Measurements from ENCODE around the gene DENND2C.

Gene DENND2C

GRCh38 chr1:114671011-114671938, 1.4 kb upstream of the DENND2C start:
- Histone ChIP-seq H3K79me2 (ENCODE audit: insufficient read depth, low read depth) (peaks cover 20% of the 10 kb centered on the region; the same call in 1 of the 2 replicates), H3K4me1 (ENCODE audit: low read depth, poor library complexity, severe bottlenecking) (peaks cover 29% of the 10 kb centered on the region), H4K20me1 (ENCODE audit: insufficient read depth) (no peaks in the 10 kb centered on the region), H3K36me3 (ENCODE audit: insufficient read depth) (no peaks in the 10 kb centered on the region), H3K27ac (no peak overlapping the region; the same call in 1 of the 2 replicates), H3K4me3 (IDR thresholded peaks at IDR 0.05; ENCODE audit: insufficient read depth, low read depth, low read length) (no peak overlapping the region), H3K9ac (no peak overlapping the region), H3K4me2 (peak overlapping the region; percentile 63), H2AFZ (ENCODE audit: low read depth) (no peak overlapping the region), H3K27me3 (ENCODE audit: insufficient read depth, low read depth) (no peaks in the 10 kb centered on the region)
- peak; percentile 43 for TF ChIP-seq CTCF (conservative IDR thresholded peaks at IDR 0.05; ENCODE audit: low read depth, low read length)

GRCh38 chr1:114670083-114671010, 498 bp upstream of the DENND2C start:
- H3K27me3 ChIP-seq (ENCODE audit: insufficient read depth, low read depth): no peaks in the 10 kb centered on the region
- H2AFZ ChIP-seq (ENCODE audit: low read depth): peak overlapping the region; percentile 82; the same call in 1 of the 2 replicates
- no peaks in the 10 kb centered on the region for H4K20me1 ChIP-seq (ENCODE audit: insufficient read depth)
- H3K27ac ChIP-seq: peak overlapping the region; percentile 78
- peak overlapping the region; percentile 70 for H3K4me2 ChIP-seq
- peaks cover 29% of the 10 kb centered on the region for H3K4me1 ChIP-seq (ENCODE audit: low read depth, poor library complexity, severe bottlenecking)
- H3K4me3 ChIP-seq (IDR thresholded peaks at IDR 0.05; ENCODE audit: insufficient read depth, low read depth, low read length): peak overlapping the region; percentile 62
- H3K36me3 ChIP-seq (ENCODE audit: insufficient read depth): no peaks in the 10 kb centered on the region
- H3K79me2 ChIP-seq (ENCODE audit: insufficient read depth, low read depth): peaks cover 20% of the 10 kb centered on the region; the same call in 1 of the 2 replicates
- H3K9ac ChIP-seq: peak overlapping the region; percentile 66; the same call in 1 of the 2 replicates
- TF ChIP-seq CTCF (conservative IDR thresholded peaks at IDR 0.05; ENCODE audit: low read depth, low read length): no peak

DNA sequence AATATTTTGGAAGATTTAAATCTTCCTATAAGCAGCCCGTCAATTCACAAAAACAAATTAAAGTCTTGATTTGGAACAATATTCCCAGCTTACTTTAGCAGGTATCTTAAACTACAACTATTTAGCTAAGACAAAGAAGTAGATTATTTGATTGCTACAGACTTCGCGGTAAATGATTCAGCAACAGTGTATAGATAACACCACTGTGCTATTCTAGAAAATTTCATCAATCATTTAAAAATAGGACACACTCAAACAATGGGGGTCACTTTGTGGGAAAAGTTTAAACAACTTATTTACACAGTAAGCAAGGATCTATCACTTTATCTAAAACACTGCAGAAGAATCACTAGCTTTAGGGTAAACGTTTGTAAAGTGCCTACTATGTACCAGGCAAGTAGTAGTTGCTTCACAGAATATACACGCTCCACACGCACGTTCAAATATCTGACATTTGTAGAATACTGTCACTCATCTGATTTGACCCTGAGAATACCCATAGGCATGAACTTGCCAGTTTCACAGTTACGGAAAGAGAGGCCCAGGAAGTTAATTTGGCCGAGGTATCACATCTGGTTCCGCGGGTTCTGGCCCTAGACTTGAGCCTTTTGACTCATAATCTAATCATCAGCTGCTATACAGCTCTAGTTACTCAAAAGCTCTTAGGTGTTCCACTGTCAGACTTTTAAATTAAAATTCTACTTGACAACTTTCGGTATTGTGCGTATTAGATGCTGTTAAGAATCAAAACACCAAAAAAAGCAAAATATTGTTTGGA, 876 bp downstream of the DENND2C start:
- Histone ChIP-seq H4K20me1 (ENCODE audit: insufficient read depth) (no peaks in the 10 kb centered on the region), H3K4me1 (ENCODE audit: low read depth, poor library complexity, severe bottlenecking) (peaks cover 29% of the 10 kb centered on the region), H3K36me3 (ENCODE audit: insufficient read depth) (no peaks in the 10 kb centered on the region), H3K27ac (peak overlapping the region; percentile 46), H3K4me2 (peak overlapping the region; percentile 58), H3K9ac (peak overlapping the region; percentile 43; the same call in 1 of the 2 replicates), H2AFZ (ENCODE audit: low read depth) (peak overlapping the region; percentile 82), H3K27me3 (ENCODE audit: insufficient read depth, low read depth) (no peaks in the 10 kb centered on the region), H3K79me2 (ENCODE audit: insufficient read depth, low read depth) (peaks cover 20% of the 10 kb centered on the region; the same call in 1 of the 2 replicates), H3K4me3 (IDR thresholded peaks at IDR 0.05; ENCODE audit: insufficient read depth, low read depth, low read length) (peak overlapping the region; percentile 62)
- no peak for TF ChIP-seq CTCF (conservative IDR thresholded peaks at IDR 0.05; ENCODE audit: low read depth, low read length)

- Histone ChIP-seq H3K27ac (no peak overlapping the region), H3K4me3 (IDR thresholded peaks at IDR 0.05; ENCODE audit: insufficient read depth, low read depth, low read length) (no peak overlapping the region), H3K36me3 (ENCODE audit: insufficient read depth) (no peaks in the 10 kb centered on the region), H3K9ac (no peak overlapping the region), H3K79me2 (ENCODE audit: insufficient read depth, low read depth) (peaks cover 20% of the 10 kb centered on the region; the same call in 1 of the 2 replicates), H4K20me1 (ENCODE audit: insufficient read depth) (no peaks in the 10 kb centered on the region), H3K4me2 (peak overlapping the region; percentile 58), H2AFZ (ENCODE audit: low read depth) (no peak overlapping the region), H3K27me3 (ENCODE audit: insufficient read depth, low read depth) (no peaks in the 10 kb centered on the region), H3K4me1 (ENCODE audit: low read depth, poor library complexity, severe bottlenecking) (peaks cover 29% of the 10 kb centered on the region)
- TF ChIP-seq CTCF (conservative IDR thresholded peaks at IDR 0.05; ENCODE audit: low read depth, low read length): no peak
These were observed 1.5 kb downstream of the DENND2C start for GRCh38 chr1:114668373-114668772.

Measured in KMS-11 (cell line).